Panc1 (cell line): ENCODE measurements around the gene NUAK2. TPM values are rescaled to one million over a fixed set of nuclear protein-coding genes. Genes with fewer than 3 reads are reported as not detected.

Source experiments
- ATAC-seq: fragments of 200-7000 bp; cut with Tn5 transposase; 2 replicates; pipeline ENCODE4 v1.9.1; 2020; ENCODE audit warnings: mild to moderate bottlenecking, moderate library complexity
- BruUV-seq: library from RNA; stranded (reverse); fragments of 400-500 nt; replicated peaks from 2 replicates; lab custom pipeline; 2021; lab: Mats Ljungman, UMichigan
- CTCF ChIA-PET: fragments of 300-600 bp; sonication (Branson Sonifier 250); formaldehyde crosslinking; loops from one replicate; lab custom pipeline; 2022; ENCODE audit warnings: antibody characterized with exemption; lab: Charles Lee
- POLR2A ChIA-PET: fragments of 300-600 bp; sonication (Branson Sonifier 250); formaldehyde crosslinking; loops from one replicate; lab custom pipeline; 2022; ENCODE audit warnings: antibody characterized with exemption; lab: Charles Lee
- DNase-seq: peaks from one replicate; pipeline ENCODE4 v3.0.0-alpha.2; 2010; ENCODE audit warnings: low read depth, low spot score
- H3K27ac ChIP-seq: 2 replicates; pipeline ENCODE4 v1.5.1; 2011; ENCODE audit warnings: mild to moderate bottlenecking, low read length, inconsistent platforms
- H3K27me3 ChIP-seq: fragments of 200-500 bp; sonication (Bioruptor generic); 2 replicates; pipeline ENCODE4 v1.6.0; 2014; ENCODE audit warnings: low read length, inconsistent platforms; ENCODE audit not compliant: control insufficient read depth, insufficient read depth
- H3K36me3 ChIP-seq: fragments of 200-500 bp; sonication (Bioruptor generic); 2 replicates; pipeline ENCODE4 v1.5.1; 2014; ENCODE audit warnings: inconsistent platforms, mild to moderate bottlenecking, low read length, moderate library complexity; ENCODE audit not compliant: control insufficient read depth, insufficient read depth
- H3K4me1 ChIP-seq: 2 replicates; pipeline ENCODE4 v1.5.1; 2011; ENCODE audit warnings: inconsistent platforms, mild to moderate bottlenecking, low read length, moderate library complexity; ENCODE audit not compliant: control insufficient read depth, insufficient read depth
- H3K4me3 ChIP-seq, 2 experiments: 2 replicates each; pipeline ENCODE4 v1.5.1; 2011 to 2012; ENCODE audit warnings: low read depth in 2 of 2, low read length in 2 of 2, mild to moderate bottlenecking in 2 of 2, inconsistent platforms in 1 of 2, moderate library complexity in 1 of 2
- H3K9me3 ChIP-seq: fragments of 200-500 bp; sonication (Bioruptor generic); 2 replicates; pipeline ENCODE4 v1.5.1; 2014; ENCODE audit warnings: low read depth, mild to moderate bottlenecking, inconsistent platforms, low read length, moderate library complexity; ENCODE audit not compliant: control insufficient read depth, insufficient read depth
- CTCF ChIP-seq: fragments of 450-650 bp; IDR thresholded peaks from 2 replicates; pipeline ENCODE4 v1.5.1; 2017; ENCODE audit warnings: mild to moderate bottlenecking
- POLR2AphosphoS5 ChIP-seq: IDR thresholded peaks from 2 replicates; pipeline ENCODE4 v1.6.1; 2012; ENCODE audit warnings: mild to moderate bottlenecking, low read depth, low read length, moderate library complexity
- SIN3A ChIP-seq: IDR thresholded peaks from 2 replicates; pipeline ENCODE4 v1.6.1; 2012; ENCODE audit warnings: low read depth, mild to moderate bottlenecking, low read length, moderate library complexity, borderline replicate concordance; ENCODE audit not compliant: insufficient read depth
- TCF7L2 ChIP-seq: IDR thresholded peaks from 2 replicates; pipeline ENCODE4 v1.6.1; 2011; ENCODE audit warnings: mild to moderate bottlenecking, low read depth, low read length, inconsistent platforms
- in situ Hi-C: cut with HindIII; loops from 2 replicates; pipeline ENCODE4 v1.10.0; 2016; ENCODE audit warnings: low sequenced_read_pairs, low pct_unique_long_range_greater_than_20kb
- intact Hi-C: fragments of 100-400 bp; cut with micrococcal nuclease; formaldehyde crosslinking; loops from one replicate; pipeline ENCODE4 v1.10.0; 2022; ENCODE audit not compliant: unreplicated experiment
- total RNA-seq: library from RNA; stranded (reverse); gene quantifications from one replicate; pipeline ENCODE4 v1.2.1, GENCODE V29; 2021; ENCODE audit not compliant: unreplicated experiment
- TF ChIP-seq, protein P1 (sequence below), 2 experiments: IDR thresholded peaks; 2 replicates each; pipeline ENCODE4 v1.6.1; 2011 to 2012; ENCODE audit warnings: low read depth in 2 of 2, control low read depth in 1 of 2, low read length in 1 of 2, mild to moderate bottlenecking in 1 of 2, moderate library complexity in 1 of 2; ENCODE audit not compliant: insufficient read depth in 1 of 2

The NUAK2 gene
- total RNA-seq, 1 experiment from 2014 or later: 17.4 TPM

- intact Hi-C loops: no loop called here
- Histone ChIP-seq H3K27ac (no peak overlapping the region), H3K9me3 (no peaks in the 10 kb centered on the region), H3K36me3 (peaks cover 6% of the 10 kb centered on the region), H3K4me1 (peaks cover 41% of the 10 kb centered on the region), H3K27me3 (no peaks in the 10 kb centered on the region), H3K4me3 (no peak overlapping the region)
- ChIA-PET CTCF (no interaction called here), POLR2A (no interaction called here)
- no peak for TF ChIP-seq CTCF
- TF ChIP-seq, protein P1, sequence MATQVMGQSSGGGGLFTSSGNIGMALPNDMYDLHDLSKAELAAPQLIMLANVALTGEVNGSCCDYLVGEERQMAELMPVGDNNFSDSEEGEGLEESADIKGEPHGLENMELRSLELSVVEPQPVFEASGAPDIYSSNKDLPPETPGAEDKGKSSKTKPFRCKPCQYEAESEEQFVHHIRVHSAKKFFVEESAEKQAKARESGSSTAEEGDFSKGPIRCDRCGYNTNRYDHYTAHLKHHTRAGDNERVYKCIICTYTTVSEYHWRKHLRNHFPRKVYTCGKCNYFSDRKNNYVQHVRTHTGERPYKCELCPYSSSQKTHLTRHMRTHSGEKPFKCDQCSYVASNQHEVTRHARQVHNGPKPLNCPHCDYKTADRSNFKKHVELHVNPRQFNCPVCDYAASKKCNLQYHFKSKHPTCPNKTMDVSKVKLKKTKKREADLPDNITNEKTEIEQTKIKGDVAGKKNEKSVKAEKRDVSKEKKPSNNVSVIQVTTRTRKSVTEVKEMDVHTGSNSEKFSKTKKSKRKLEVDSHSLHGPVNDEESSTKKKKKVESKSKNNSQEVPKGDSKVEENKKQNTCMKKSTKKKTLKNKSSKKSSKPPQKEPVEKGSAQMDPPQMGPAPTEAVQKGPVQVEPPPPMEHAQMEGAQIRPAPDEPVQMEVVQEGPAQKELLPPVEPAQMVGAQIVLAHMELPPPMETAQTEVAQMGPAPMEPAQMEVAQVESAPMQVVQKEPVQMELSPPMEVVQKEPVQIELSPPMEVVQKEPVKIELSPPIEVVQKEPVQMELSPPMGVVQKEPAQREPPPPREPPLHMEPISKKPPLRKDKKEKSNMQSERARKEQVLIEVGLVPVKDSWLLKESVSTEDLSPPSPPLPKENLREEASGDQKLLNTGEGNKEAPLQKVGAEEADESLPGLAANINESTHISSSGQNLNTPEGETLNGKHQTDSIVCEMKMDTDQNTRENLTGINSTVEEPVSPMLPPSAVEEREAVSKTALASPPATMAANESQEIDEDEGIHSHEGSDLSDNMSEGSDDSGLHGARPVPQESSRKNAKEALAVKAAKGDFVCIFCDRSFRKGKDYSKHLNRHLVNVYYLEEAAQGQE (IDR thresholded peaks at IDR 0.05; ENCODE audit: insufficient read depth in 1 of 2, low read depth in 2 of 2, low read length in 1 of 2): no peak
- TF ChIP-seq SIN3A: no peak
- TF ChIP-seq POLR2AphosphoS5: no peak
- TF ChIP-seq TCF7L2: no peak
- BruUV-seq: no TSS peak
- ATAC-seq: no peak
- no peak for DNase-seq
- in situ Hi-C loops: no loop called here
These were observed 10.4 kb downstream of the NUAK2 start for GRCh38 chr1:205310976-205311704.

GRCh38 chr1:205309741-205310140 lies 11.8 kb downstream of the NUAK2 start:
- in situ Hi-C loops: no loop called here
- ChIA-PET POLR2A (no interaction called here), CTCF (no interaction called here)

More at GRCh38 chr1:205309741-205310140, 11.8 kb downstream of the NUAK2 start:
- H3K9me3 ChIP-seq: no peaks in the 10 kb centered on the region
- ATAC-seq: no peak
- peaks cover 7% of the 10 kb centered on the region for H3K36me3 ChIP-seq
- peaks cover 28% of the 10 kb centered on the region for H3K4me1 ChIP-seq
- H3K27me3 ChIP-seq: no peaks in the 10 kb centered on the region
- no peak overlapping the region for H3K4me3 ChIP-seq
- DNase-seq: no peak
- intact Hi-C loops: no loop called here
- no peak overlapping the region for H3K27ac ChIP-seq
- BruUV-seq: no TSS peak
- TF ChIP-seq POLR2AphosphoS5 (no peak), SIN3A (no peak), TCF7L2 (no peak)
- TF ChIP-seq, protein P1 (IDR thresholded peaks at IDR 0.05; ENCODE audit: insufficient read depth in 1 of 2, low read depth in 2 of 2, low read length in 1 of 2): no peak
